Uterus (tissue), 2 donors: ENCODE measurements around the gene ANXA11.

Experiments used
- CTCF ChIP-seq, 4 experiments: fragments of 200-600 bp in 2 of 4; fragments of 450-650 bp in 2 of 4; sonication (generic) in 2 of 4; IDR thresholded peaks; one replicate each; pipeline ENCODE4 v1.5.1; 2016 to 2019; ENCODE audit warnings: antibody characterized with exemption in 4 of 4, mild to moderate bottlenecking in 2 of 4, moderate library complexity in 1 of 4
- POLR2A ChIP-seq, 2 donors: fragments of 450-650 bp; IDR thresholded peaks; one replicate each; pipeline ENCODE4 v1.6.1; 2016; ENCODE audit warnings: antibody characterized with exemption in 2 of 2, mild to moderate bottlenecking in 1 of 2, moderate library complexity in 1 of 2

GRCh38 chr10:80253266-80253962 lies 48.1 kb upstream of the ANXA11 start:
- TF ChIP-seq CTCF (IDR thresholded peaks at IDR 0.05) (no peak), POLR2A (IDR thresholded peaks at IDR 0.05) (no peak)
